Rectal smooth muscle tissue (tissue), 1 donor: ENCODE data around the gene TSPYL4.

Experiments used
- H3K27ac ChIP-seq: one replicate; pipeline ENCODE4 v1.7.0; 2013; ENCODE audit warnings: low read depth, low read length, inconsistent platforms
- H3K27me3 ChIP-seq: one replicate; pipeline ENCODE4 v1.7.0; 2013; ENCODE audit warnings: low read length; ENCODE audit not compliant: control insufficient read depth, insufficient read depth
- H3K36me3 ChIP-seq: one replicate; pipeline ENCODE4 v1.7.0; 2013; ENCODE audit warnings: low read length; ENCODE audit not compliant: control insufficient read depth, insufficient read depth
- H3K4me1 ChIP-seq: one replicate; pipeline ENCODE4 v1.7.0; 2013; ENCODE audit warnings: low read length; ENCODE audit not compliant: control insufficient read depth, insufficient read depth
- H3K4me3 ChIP-seq: one replicate; pipeline ENCODE4 v1.7.0; 2013; ENCODE audit warnings: low read length
- H3K9ac ChIP-seq: one replicate; pipeline ENCODE4 v1.7.0; 2013; ENCODE audit warnings: low read length

TSPYL4 gene

DNA sequence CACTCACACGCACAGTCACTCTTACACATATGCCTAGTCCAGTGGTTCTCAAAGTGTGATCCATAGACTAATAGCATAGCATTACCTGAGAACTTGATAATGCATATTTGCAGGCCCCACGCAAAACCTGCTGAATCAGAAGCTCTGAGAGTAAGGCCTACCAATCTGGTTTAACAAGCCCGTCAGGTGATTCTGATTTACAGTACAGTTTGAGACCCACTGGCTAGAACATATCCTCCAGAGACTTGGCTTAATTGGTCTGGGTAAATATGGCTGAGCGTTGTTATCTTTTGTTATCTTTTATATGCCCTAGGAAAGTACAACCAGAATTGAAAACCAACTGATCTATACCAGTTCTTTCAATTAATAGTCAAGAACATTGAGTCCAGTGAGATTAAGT, 9.6 kb downstream of the TSPYL4 start:
- no peaks in the 10 kb centered on the region for H3K27me3 ChIP-seq
- no peak overlapping the region for H3K4me3 ChIP-seq
- H3K27ac ChIP-seq, result no peak overlapping the region
- H3K36me3 ChIP-seq, result no peaks in the 10 kb centered on the region
- H3K4me1 ChIP-seq, result no peaks in the 10 kb centered on the region
- H3K9ac ChIP-seq, result no peak overlapping the region

GRCh38 chr6:116239856-116240255, 14.0 kb downstream of the TSPYL4 start:
- no peaks in the 10 kb centered on the region for H3K36me3 ChIP-seq
- H3K4me3 ChIP-seq, result no peak overlapping the region
- no peak overlapping the region for H3K9ac ChIP-seq
- no peaks in the 10 kb centered on the region for H3K4me1 ChIP-seq
- H3K27ac ChIP-seq, result no peak overlapping the region
- no peaks in the 10 kb centered on the region for H3K27me3 ChIP-seq

- Histone ChIP-seq H3K36me3 (peaks cover 1% of the 10 kb centered on the region), H3K9ac (no peak overlapping the region), H3K4me3 (no peak overlapping the region), H3K27me3 (no peaks in the 10 kb centered on the region), H3K27ac (no peak overlapping the region), H3K4me1 (no peaks in the 10 kb centered on the region)
These were observed 14.6 kb downstream of the TSPYL4 start for GRCh38 chr6:116239256-116239655.

DNA sequence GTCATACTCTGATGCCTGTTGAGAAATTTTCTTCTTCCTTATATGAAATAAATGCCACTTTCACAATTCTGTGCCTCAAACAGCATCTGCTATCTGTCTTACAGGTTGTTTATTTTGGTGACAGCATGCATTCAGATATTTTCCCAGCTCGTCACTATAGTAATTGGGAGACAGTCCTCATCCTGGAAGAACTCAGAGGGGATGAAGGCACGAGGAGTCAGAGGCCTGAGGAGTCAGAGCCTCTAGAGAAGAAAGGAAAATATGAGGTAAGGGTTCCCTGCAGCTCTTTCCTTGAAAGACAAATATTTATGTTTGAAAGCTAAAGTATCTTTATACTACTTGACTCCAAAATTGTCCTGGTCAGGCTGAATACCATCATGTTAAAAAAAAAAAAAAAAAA, 15.8 kb downstream of the TSPYL4 start:
- peaks cover 2% of the 10 kb centered on the region for H3K36me3 ChIP-seq
- no peak overlapping the region for H3K27ac ChIP-seq
- no peaks in the 10 kb centered on the region for H3K27me3 ChIP-seq
- H3K4me3 ChIP-seq, result no peak overlapping the region
- no peak overlapping the region for H3K9ac ChIP-seq
- no peaks in the 10 kb centered on the region for H3K4me1 ChIP-seq

DNA sequence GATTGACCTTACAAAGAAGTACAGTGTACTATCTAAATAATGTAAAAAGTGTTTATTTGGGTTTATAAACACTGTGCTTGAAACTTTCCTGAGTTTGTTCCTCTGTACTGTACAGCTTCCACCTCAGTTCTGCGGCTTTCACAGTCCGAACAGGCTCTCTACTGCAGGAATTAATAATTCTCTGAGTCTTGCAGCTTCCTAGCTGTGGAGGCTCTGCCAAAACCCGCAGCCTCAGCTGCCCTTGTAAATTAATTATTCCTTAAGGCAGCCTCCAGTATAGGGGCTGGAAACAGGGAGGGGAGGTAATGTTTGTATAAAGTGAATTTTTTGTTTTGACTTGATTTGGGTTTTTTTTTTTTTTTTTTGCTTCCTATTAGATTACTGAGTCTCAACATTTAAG, 19.2 kb downstream of the TSPYL4 start:
- Histone ChIP-seq H3K27me3 (no peaks in the 10 kb centered on the region), H3K36me3 (peaks cover 2% of the 10 kb centered on the region), H3K27ac (no peak overlapping the region), H3K4me3 (no peak overlapping the region), H3K4me1 (no peaks in the 10 kb centered on the region), H3K9ac (no peak overlapping the region)

GRCh38 chr6:116229287-116229913, 24.5 kb downstream of the TSPYL4 start:
- peaks cover 2% of the 10 kb centered on the region for H3K4me1 ChIP-seq
- H3K36me3 ChIP-seq, result peaks cover 2% of the 10 kb centered on the region
- H3K27ac ChIP-seq, result peak overlapping the region; percentile 59
- peak overlapping the region; percentile 55 for H3K4me3 ChIP-seq
- no peaks in the 10 kb centered on the region for H3K27me3 ChIP-seq
- no peak overlapping the region for H3K9ac ChIP-seq

- no peaks in the 10 kb centered on the region for H3K27me3 ChIP-seq
- H3K27ac ChIP-seq, result no peak overlapping the region
- H3K4me1 ChIP-seq, result no peaks in the 10 kb centered on the region
- H3K9ac ChIP-seq, result no peak overlapping the region
- no peak overlapping the region for H3K4me3 ChIP-seq
- H3K36me3 ChIP-seq, result no peaks in the 10 kb centered on the region
These were observed 30.5 kb downstream of the TSPYL4 start for GRCh38 chr6:116223355-116223754.

- Histone ChIP-seq H3K4me3 (no peak overlapping the region), H3K4me1 (no peaks in the 10 kb centered on the region), H3K36me3 (no peaks in the 10 kb centered on the region), H3K9ac (no peak overlapping the region), H3K27me3 (no peaks in the 10 kb centered on the region), H3K27ac (no peak overlapping the region)
These were observed 32.0 kb downstream of the TSPYL4 start for GRCh38 chr6:116221911-116222310.

GRCh38 chr6:116221067-116221466, 32.8 kb downstream of the TSPYL4 start:
- Histone ChIP-seq H3K27ac (no peak overlapping the region), H3K4me3 (no peak overlapping the region), H3K27me3 (no peaks in the 10 kb centered on the region)

GRCh38 chr6:116218866-116219265, 35.0 kb downstream of the TSPYL4 start:
- no peaks in the 10 kb centered on the region for H3K36me3 ChIP-seq
- no peaks in the 10 kb centered on the region for H3K4me1 ChIP-seq
- H3K27ac ChIP-seq, result no peak overlapping the region
- H3K4me3 ChIP-seq, result no peak overlapping the region
- H3K9ac ChIP-seq, result no peak overlapping the region
- H3K27me3 ChIP-seq, result no peaks in the 10 kb centered on the region

More at GRCh38 chr6:116221067-116221466, 32.8 kb downstream of the TSPYL4 start:
- Histone ChIP-seq H3K4me1 (no peaks in the 10 kb centered on the region), H3K36me3 (no peaks in the 10 kb centered on the region), H3K9ac (no peak overlapping the region)

DNA sequence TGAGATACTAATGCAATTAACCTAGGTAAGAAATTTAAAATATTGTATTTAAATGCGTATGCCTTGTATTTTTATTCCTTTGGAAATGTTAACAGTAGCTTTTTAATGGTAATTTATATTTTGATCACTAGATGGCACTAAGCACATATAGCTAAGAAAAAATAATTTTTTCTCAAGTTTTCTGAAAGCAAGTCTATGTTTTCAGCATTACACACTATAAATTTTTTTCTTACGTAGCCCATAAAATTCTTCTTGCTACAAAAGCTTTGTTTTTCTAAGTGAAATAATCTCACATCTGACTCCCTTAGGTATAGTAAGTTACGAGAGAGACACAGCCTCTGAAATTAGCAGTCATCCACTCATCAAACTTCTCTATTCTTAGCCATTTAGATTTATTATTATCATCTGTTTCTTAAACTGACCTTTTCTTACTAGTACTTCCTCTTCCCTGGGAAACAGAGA, 35.7 kb downstream of the TSPYL4 start:
- no peak overlapping the region for H3K4me3 ChIP-seq
- H3K27ac ChIP-seq, result no peak overlapping the region
- no peaks in the 10 kb centered on the region for H3K27me3 ChIP-seq
- H3K4me1 ChIP-seq, result no peaks in the 10 kb centered on the region
- no peaks in the 10 kb centered on the region for H3K36me3 ChIP-seq
- no peak overlapping the region for H3K9ac ChIP-seq

DNA sequence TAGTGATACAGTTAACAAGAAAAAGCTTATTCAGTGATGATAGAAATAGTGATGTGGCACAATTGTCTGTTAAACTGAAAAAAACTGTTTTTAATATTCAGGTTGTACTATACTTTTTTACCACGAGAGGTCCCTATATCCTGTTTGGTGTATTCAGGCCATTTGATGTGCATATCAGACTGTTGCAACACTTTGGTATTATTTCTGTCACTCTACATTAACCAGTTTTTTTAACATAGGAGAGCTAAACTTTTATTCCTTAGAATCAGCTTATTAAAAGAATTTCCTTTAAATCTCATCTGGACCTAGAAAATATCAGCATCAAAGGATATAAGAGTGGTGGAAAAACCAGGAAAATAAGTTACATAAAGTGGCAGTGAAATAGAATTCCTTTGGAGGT, 36.8 kb downstream of the TSPYL4 start:
- H3K9ac ChIP-seq, result no peak overlapping the region

DNA sequence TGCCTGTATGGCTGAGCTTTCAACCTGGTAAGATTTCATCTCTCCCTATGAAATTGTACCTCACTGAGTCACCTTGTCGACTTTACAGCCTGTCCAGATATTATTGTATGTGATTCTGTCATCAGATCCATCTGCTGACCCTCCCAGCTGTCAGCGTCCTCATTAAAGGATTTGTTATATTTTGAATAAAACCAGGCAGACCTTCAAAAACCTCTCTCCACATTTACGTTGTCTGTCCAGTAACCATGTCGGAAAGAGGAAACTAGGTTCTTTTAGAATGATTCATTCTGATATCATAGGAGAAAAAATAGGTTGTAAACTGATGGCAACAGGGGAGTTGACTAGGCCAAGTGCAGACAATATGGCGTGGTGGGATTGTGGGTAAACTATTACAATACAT, 38.5 kb downstream of the TSPYL4 start:
- Histone ChIP-seq H3K27me3 (no peaks in the 10 kb centered on the region), H3K36me3 (no peaks in the 10 kb centered on the region), H3K4me1 (no peaks in the 10 kb centered on the region), H3K9ac (no peak overlapping the region), H3K4me3 (no peak overlapping the region), H3K27ac (no peak overlapping the region)

More for the DNA sequence above, 36.8 kb downstream of the TSPYL4 start:
- Histone ChIP-seq H3K4me3 (no peak overlapping the region), H3K4me1 (no peaks in the 10 kb centered on the region), H3K27ac (no peak overlapping the region), H3K27me3 (no peaks in the 10 kb centered on the region), H3K36me3 (no peaks in the 10 kb centered on the region)
